Aorta (tissue), 5 donors: ENCODE results near the gene BMPR1B. TPM values are rescaled to one million over a fixed set of nuclear protein-coding genes. Genes with fewer than 3 reads are reported as not detected.

Source experiments
- ATAC-seq: fragments of 200-7000 bp; cut with Tn5 transposase; one replicate; pipeline ENCODE4 v1.9.1; 2022; ENCODE audit warnings: moderate library complexity; ENCODE audit not compliant: low FRiP score
- DNase-seq, 2 donors: peaks; one replicate each; pipeline ENCODE4 v3.0.0-alpha.2; 2020
- H3K27ac ChIP-seq, 2 donors: one replicate each; pipeline ENCODE4 v1.5.1; 2013; ENCODE audit warnings: low read length in 2 of 2, mild to moderate bottlenecking in 2 of 2, moderate library complexity in 2 of 2, control low read depth in 1 of 2, inconsistent platforms in 1 of 2, low read depth in 1 of 2
- H3K27me3 ChIP-seq, 2 donors: one replicate each; pipeline ENCODE4 v1.6.1; 2013; ENCODE audit warnings: control low read depth in 1 of 2, low read length in 1 of 2, mild to moderate bottlenecking in 1 of 2, moderate library complexity in 1 of 2; ENCODE audit not compliant: insufficient read depth in 2 of 2, control insufficient read depth in 1 of 2
- H3K36me3 ChIP-seq, 2 donors: one replicate each; pipeline ENCODE4 v1.6.1; 2013; ENCODE audit warnings: control low read depth in 1 of 2, low read length in 1 of 2, mild to moderate bottlenecking in 1 of 2; ENCODE audit not compliant: insufficient read depth in 2 of 2, control insufficient read depth in 1 of 2
- H3K4me1 ChIP-seq, 2 donors: one replicate each; pipeline ENCODE4 v1.6.1; 2013; ENCODE audit warnings: low read length in 2 of 2, control low read depth in 1 of 2, mild to moderate bottlenecking in 1 of 2, moderate library complexity in 1 of 2; ENCODE audit not compliant: insufficient read depth in 2 of 2, control insufficient read depth in 1 of 2
- H3K4me3 ChIP-seq, 2 donors: one replicate each; pipeline ENCODE4 v1.5.1; 2013; ENCODE audit warnings: low read length in 2 of 2, control low read depth in 1 of 2, mild to moderate bottlenecking in 1 of 2
- H3K9me3 ChIP-seq: one replicate; pipeline ENCODE4 v1.6.1; 2013; ENCODE audit warnings: mild to moderate bottlenecking, low read length; ENCODE audit not compliant: control insufficient read depth
- WGBS, 2 donors: extraction: QIAGEN DNeasy Blood & Tissue Kit; methylation state at CpG; one replicate each; pipeline ENCODE4 v1.1.7; 2013; 5-methylcytosine and 5-hydroxymethylcytosine counted together
- intact Hi-C, 2 donors: fragments of 100-400 bp; cut with DNase I; formaldehyde crosslinking; loops; one replicate each; pipeline versions ENCODE4 v1.14.2 to v1.15.0; 2022
- polyA plus RNA-seq, 2 donors: library from polyadenylated mRNA; stranded (reverse); fragments of 200-250 nt; gene quantifications; one replicate each; pipeline ENCODE4 v1.2.3, GENCODE V29; 2013
- total RNA-seq, 2 donors: library from RNA; stranded (reverse); fragmentation: NEBNext Ultra II Directional; extraction: Animal tissue kit (Norgen Biotek cat#: 25700); gene quantifications; one replicate each; pipeline ENCODE4 v1.2.1, GENCODE V29; 2021
- donor health status: healthy with polysubstance abuse.
- donor health status: Bipolar disorder and iron deficiency.
- donor health status: DM: no; HTN: no; CAD: no.
- donor health status: DM: no; HTN: no; CAD: no.
- donor health status: DM: yes; HTN: yes; CAD: no.

BMPR1B gene
- total and polyA plus RNA-seq, 4 donors: 1.0 to 14.6 (median 8.0) TPM

GRCh38 chr4:94932366-94932765 lies 174.6 kb downstream of the BMPR1B start:
- H3K9me3 ChIP-seq: no peaks in the 10 kb centered on the region
- intact Hi-C loops: loop anchor here in 1 of 2 donors (10.0 kb wide), 1 partner anchor 132 kb away; no protein-coding TSS in a partner anchor
- H3K27ac ChIP-seq: no peak overlapping the region
- H3K4me1 ChIP-seq: peaks cover 5 to 6% of the 10 kb centered on the region in 2 donors
- no peak for DNase-seq
- no peak for ATAC-seq
- H3K4me3 ChIP-seq: no peak overlapping the region
- H3K36me3 ChIP-seq: no peaks in the 10 kb centered on the region
- H3K27me3 ChIP-seq: no peaks in the 10 kb centered on the region

GRCh38 chr4:94933799-94934198 lies 176.0 kb downstream of the BMPR1B start:
- Histone ChIP-seq H3K27ac (no peak overlapping the region), H3K27me3 (no peaks in the 10 kb centered on the region), H3K9me3 (no peaks in the 10 kb centered on the region), H3K4me1 (peaks cover 2 to 5% of the 10 kb centered on the region in 2 donors), H3K36me3 (no peaks in the 10 kb centered on the region), H3K4me3 (no peak overlapping the region)
- no peak for ATAC-seq
- WGBS, 2 donors: 47 to 57% methylated on average over 4 of the region's 4 CpGs
- intact Hi-C loops: loop anchor here in 1 of 2 donors (10.0 kb wide), 1 partner anchor 131 kb away; no protein-coding TSS in a partner anchor
- no peak for DNase-seq

GRCh38 chr4:94934201-94934600 lies 176.4 kb downstream of the BMPR1B start:
- no peak for ATAC-seq
- no peaks in the 10 kb centered on the region for H3K27me3 ChIP-seq

GRCh38 chr4:94934864-94935263 lies 177.1 kb downstream of the BMPR1B start:
- no peak for ATAC-seq
- Histone ChIP-seq H3K36me3 (no peaks in the 10 kb centered on the region), H3K4me1 (peaks cover 2 to 5% of the 10 kb centered on the region in 2 donors), H3K27ac (no peak overlapping the region), H3K27me3 (no peaks in the 10 kb centered on the region), H3K4me3 (no peak overlapping the region), H3K9me3 (no peaks in the 10 kb centered on the region)
- intact Hi-C loops: loop anchor here (5.0 to 10.0 kb wide), 2 partner anchors 130 to 178 kb away; partner anchors contain the start of gene BMPR1B (in 1 of the 2)
- no peak for DNase-seq

More at GRCh38 chr4:94934201-94934600, 176.4 kb downstream of the BMPR1B start:
- Histone ChIP-seq H3K36me3 (no peaks in the 10 kb centered on the region), H3K4me1 (peaks cover 2 to 5% of the 10 kb centered on the region in 2 donors), H3K9me3 (no peaks in the 10 kb centered on the region), H3K27ac (no peak overlapping the region), H3K4me3 (peak overlapping the region; percentile 20 to 26)
- 9 to 10% methylated on average over 5 of the region's 5 CpGs for WGBS, 2 donors
- no peak for DNase-seq
- intact Hi-C loops: loop anchor here in 1 of 2 donors (10.0 kb wide), 1 partner anchor 131 kb away; no protein-coding TSS in a partner anchor

GRCh38 chr4:94936854-94937253 lies 179.1 kb downstream of the BMPR1B start:
- WGBS, 2 donors: 91 to 92% methylated on average over 4 of the region's 4 CpGs
- no peak for ATAC-seq
- intact Hi-C loops: loop anchor here (5.0 to 10.0 kb wide), 2 partner anchors 128 to 180 kb away; partner anchors contain the start of gene BMPR1B (in 1 of the 2)
- Histone ChIP-seq H3K9me3 (no peaks in the 10 kb centered on the region), H3K36me3 (no peaks in the 10 kb centered on the region), H3K4me3 (no peak overlapping the region), H3K27ac (no peak overlapping the region), H3K27me3 (no peaks in the 10 kb centered on the region), H3K4me1 (peaks cover 2 to 5% of the 10 kb centered on the region in 2 donors)
- no peak for DNase-seq

GRCh38 chr4:94939791-94940519 lies 182.2 kb downstream of the BMPR1B start:
- Histone ChIP-seq H3K9me3 (no peaks in the 10 kb centered on the region), H3K4me1 (peaks cover 2 to 3% of the 10 kb centered on the region in 2 donors), H3K27ac (no peak overlapping the region), H3K36me3 (no peaks in the 10 kb centered on the region), H3K4me3 (no peak overlapping the region), H3K27me3 (no peaks in the 10 kb centered on the region)
- intact Hi-C loops: loop anchor here (5.0 to 10.0 kb wide), 3 partner anchors 55 to 183 kb away; partner anchors contain the start of gene BMPR1B (in 1 of the 2)
- DNase-seq (no peak), ATAC-seq (no peak)
- WGBS, 2 donors: 50 to 53% methylated on average over 2 of the region's 2 CpGs

GRCh38 chr4:94940520-94940908 lies 182.8 kb downstream of the BMPR1B start:
- no peak for ATAC-seq
- 95% methylated on average over 5 of the region's 5 CpGs for WGBS, 2 donors
- Histone ChIP-seq H3K4me1 (peaks cover 0 to 3% of the 10 kb centered on the region in 2 donors), H3K27me3 (no peaks in the 10 kb centered on the region), H3K9me3 (no peaks in the 10 kb centered on the region), H3K36me3 (no peaks in the 10 kb centered on the region), H3K4me3 (no peak overlapping the region), H3K27ac (no peak overlapping the region)
- DNase-seq: no peak
- intact Hi-C loops: loop anchor here in 1 of 2 donors (10.0 kb wide), 1 partner anchor 54 kb away; no protein-coding TSS in a partner anchor

- H3K9me3 ChIP-seq: no peaks in the 10 kb centered on the region
- no peaks in the 10 kb centered on the region for H3K4me1 ChIP-seq
- WGBS, 2 donors: 94 to 96% methylated on average over 3 of the region's 3 CpGs
- H3K27me3 ChIP-seq: no peaks in the 10 kb centered on the region
- no peak for DNase-seq
- no peak overlapping the region for H3K27ac ChIP-seq
- H3K36me3 ChIP-seq: no peaks in the 10 kb centered on the region
- H3K4me3 ChIP-seq: no peak overlapping the region
- intact Hi-C loops: loop anchor here in 1 of 2 donors (10.0 kb wide), 1 partner anchor 53 kb away; no protein-coding TSS in a partner anchor
- no peak for ATAC-seq
Measured at GRCh38 chr4:94941706-94942105, 184.0 kb downstream of the BMPR1B start.
